ENCODE measurements around the gene NTN4.

- TF ChIP-seq MAX (IDR thresholded peaks at IDR 0.05), result no peak
- no peak for TF ChIP-seq YY1 (IDR thresholded peaks at IDR 0.05; ENCODE audit: low read depth)
- no peak for TF ChIP-seq TCF12 (IDR thresholded peaks at IDR 0.05; ENCODE audit: low read depth)
These were observed 13.3 kb upstream of the NTN4 start for GRCh38 chr12:95803817-95804216.
